Measurements from ENCODE around the gene SUN1. TPM values are rescaled to one million over a fixed set of nuclear protein-coding genes. Genes with fewer than 3 reads are reported as not detected.
"Not testable (repeated sequence)": the region's sequence is repeated elsewhere in the genome, so short reads cannot be mapped to it uniquely, and the experiment has no call there.

SUN1 gene
- total RNA-seq, 2 donors from 2014 or later, result 89.7 to 97.5 TPM

- H3K9me3 ChIP-seq (ENCODE audit: control insufficient read depth, low read length, poor library complexity, severe bottlenecking); ATAC-seq; H3K4me1 Mint-ChIP-seq; H3K27me3 Mint-ChIP-seq; H3K4me3 Mint-ChIP-seq; H3K27ac Mint-ChIP-seq; H3K36me3 Mint-ChIP-seq (ENCODE audit: low read depth); DNase-seq: not testable (repeated sequence)
Measured at GRCh38 chr7:796434-797169, 35.7 kb upstream of the SUN1 start.

GRCh38 chr7:798921-799470, 33.3 kb upstream of the SUN1 start:
- no peak overlapping the region for H3K4me3 Mint-ChIP-seq
- H3K27ac Mint-ChIP-seq, result no peak overlapping the region
- ATAC-seq, result no peak
- no peaks in the 10 kb centered on the region for H3K9me3 ChIP-seq (ENCODE audit: control insufficient read depth, low read length, poor library complexity, severe bottlenecking)
- no peak for DNase-seq
- peaks cover 5% of the 10 kb centered on the region for H3K4me1 Mint-ChIP-seq
- no peaks in the 10 kb centered on the region for H3K27me3 Mint-ChIP-seq
- no peaks in the 10 kb centered on the region for H3K36me3 Mint-ChIP-seq (ENCODE audit: low read depth)

- Mint-ChIP-seq H3K4me1 (peaks cover 3% of the 10 kb centered on the region), H3K27me3 (no peaks in the 10 kb centered on the region), H3K27ac (no peak overlapping the region), H3K4me3 (no peak overlapping the region), H3K36me3 (ENCODE audit: low read depth) (no peaks in the 10 kb centered on the region)
- DNase-seq (no peak), ATAC-seq (no peak)
- no peaks in the 10 kb centered on the region for H3K9me3 ChIP-seq (ENCODE audit: control insufficient read depth, low read length, poor library complexity, severe bottlenecking)
Measured at GRCh38 chr7:800692-801091, 31.6 kb upstream of the SUN1 start.

GRCh38 chr7:801351-801750, 30.9 kb upstream of the SUN1 start:
- not testable (repeated sequence) for H3K27ac Mint-ChIP-seq; H3K9me3 ChIP-seq (ENCODE audit: control insufficient read depth, low read length, poor library complexity, severe bottlenecking); H3K36me3 Mint-ChIP-seq (ENCODE audit: low read depth); DNase-seq; H3K4me3 Mint-ChIP-seq; ATAC-seq; H3K27me3 Mint-ChIP-seq; H3K4me1 Mint-ChIP-seq

- DNase-seq (no peak), ATAC-seq (no peak)
- no peaks in the 10 kb centered on the region for H3K36me3 Mint-ChIP-seq (ENCODE audit: low read depth)
- no peak overlapping the region for H3K27ac Mint-ChIP-seq
- H3K9me3 ChIP-seq (ENCODE audit: control insufficient read depth, low read length, poor library complexity, severe bottlenecking), result no peaks in the 10 kb centered on the region
- H3K4me3 Mint-ChIP-seq, result no peak overlapping the region
- H3K27me3 Mint-ChIP-seq, result no peaks in the 10 kb centered on the region
- H3K4me1 Mint-ChIP-seq, result peaks cover 3% of the 10 kb centered on the region
Measured at GRCh38 chr7:801940-802381, 30.3 kb upstream of the SUN1 start.

- Mint-ChIP-seq H3K4me3 (no peak overlapping the region), H3K4me1 (peaks cover 3% of the 10 kb centered on the region), H3K27me3 (no peaks in the 10 kb centered on the region), H3K36me3 (ENCODE audit: low read depth) (no peaks in the 10 kb centered on the region), H3K27ac (no peak overlapping the region)
- DNase-seq (no peak), ATAC-seq (no peak)
- no peaks in the 10 kb centered on the region for H3K9me3 ChIP-seq (ENCODE audit: control insufficient read depth, low read length, poor library complexity, severe bottlenecking)
Measured at GRCh38 chr7:802500-803242, 29.6 kb upstream of the SUN1 start.

GRCh38 chr7:803243-803635, 29.0 kb upstream of the SUN1 start:
- H3K9me3 ChIP-seq (ENCODE audit: control insufficient read depth, low read length, poor library complexity, severe bottlenecking), result no peaks in the 10 kb centered on the region
- no peak overlapping the region for H3K27ac Mint-ChIP-seq
- H3K36me3 Mint-ChIP-seq (ENCODE audit: low read depth), result no peaks in the 10 kb centered on the region
- H3K4me1 Mint-ChIP-seq, result peaks cover 5% of the 10 kb centered on the region
- ATAC-seq, result no peak
- DNase-seq, result no peak
- no peaks in the 10 kb centered on the region for H3K27me3 Mint-ChIP-seq
- H3K4me3 Mint-ChIP-seq, result no peak overlapping the region

- not testable (repeated sequence) for H3K27me3 Mint-ChIP-seq; H3K4me3 Mint-ChIP-seq; H3K36me3 Mint-ChIP-seq (ENCODE audit: low read depth); H3K4me1 Mint-ChIP-seq; DNase-seq; H3K27ac Mint-ChIP-seq; ATAC-seq; H3K9me3 ChIP-seq (ENCODE audit: control insufficient read depth, low read length, poor library complexity, severe bottlenecking)
Measured at GRCh38 chr7:803796-804195, 28.5 kb upstream of the SUN1 start.

- DNase-seq, result no peak
- ATAC-seq, result no peak
- Mint-ChIP-seq H3K36me3 (ENCODE audit: low read depth) (no peaks in the 10 kb centered on the region), H3K4me3 (no peak overlapping the region), H3K4me1 (peaks cover 5% of the 10 kb centered on the region), H3K27me3 (no peaks in the 10 kb centered on the region), H3K27ac (no peak overlapping the region)
- H3K9me3 ChIP-seq (ENCODE audit: control insufficient read depth, low read length, poor library complexity, severe bottlenecking), result no peaks in the 10 kb centered on the region
Measured at GRCh38 chr7:805261-805660, 27.0 kb upstream of the SUN1 start.

GRCh38 chr7:815284-816216, 16.7 kb upstream of the SUN1 start:
- Mint-ChIP-seq H3K27ac (peak overlapping the region; percentile 6), H3K4me3 (peak overlapping the region; percentile 93), H3K4me1 (peaks cover 46% of the 10 kb centered on the region), H3K36me3 (ENCODE audit: low read depth) (no peaks in the 10 kb centered on the region), H3K27me3 (no peaks in the 10 kb centered on the region)
- peak in 1 of 3 donors; percentile 16 for DNase-seq
- no peak for ATAC-seq
- no peaks in the 10 kb centered on the region for H3K9me3 ChIP-seq (ENCODE audit: control insufficient read depth, low read length, poor library complexity, severe bottlenecking)

- Mint-ChIP-seq H3K4me3 (peak overlapping the region; percentile 93), H3K4me1 (peaks cover 51% of the 10 kb centered on the region), H3K36me3 (ENCODE audit: low read depth) (no peaks in the 10 kb centered on the region), H3K27ac (no peak overlapping the region), H3K27me3 (no peaks in the 10 kb centered on the region)
- H3K9me3 ChIP-seq (ENCODE audit: control insufficient read depth, low read length, poor library complexity, severe bottlenecking), result no peaks in the 10 kb centered on the region
- DNase-seq (peak; percentile 96 to 98 (median 97)), ATAC-seq (peak; percentile 98)
Measured at GRCh38 chr7:816300-816750, 16.0 kb upstream of the SUN1 start.

GRCh38 chr7:816751-817671, 15.3 kb upstream of the SUN1 start:
- H3K4me3 Mint-ChIP-seq, result peak overlapping the region; percentile 94
- peak overlapping the region; percentile 91 for H3K27ac Mint-ChIP-seq
- H3K36me3 Mint-ChIP-seq (ENCODE audit: low read depth), result no peaks in the 10 kb centered on the region
- no peak for ATAC-seq
- no peak for DNase-seq
- H3K4me1 Mint-ChIP-seq, result peaks cover 52% of the 10 kb centered on the region
- no peaks in the 10 kb centered on the region for H3K27me3 Mint-ChIP-seq
- H3K9me3 ChIP-seq (ENCODE audit: control insufficient read depth, low read length, poor library complexity, severe bottlenecking), result no peaks in the 10 kb centered on the region
